NCI-H524 (cell line): ENCODE measurements around the gene TMEM135.

Source experiments
- DNase-seq, 2 experiments: peaks; one replicate each; lab custom pipeline; 2025; lab: John Stamatoyannopoulos, UW

The TMEM135 gene

GRCh38 chr11:87301785-87302540 lies 264.2 kb downstream of the TMEM135 start:
- DNase-seq = no peak

- no peak for DNase-seq
These were observed 266.7 kb downstream of the TMEM135 start for GRCh38 chr11:87304412-87304811.

- DNase-seq = no peak
These were observed 268.6 kb downstream of the TMEM135 start for GRCh38 chr11:87306262-87306851.

GRCh38 chr11:87307101-87307500 lies 269.4 kb downstream of the TMEM135 start:
- no peak for DNase-seq

- no peak for DNase-seq
These were observed 277.5 kb downstream of the TMEM135 start for GRCh38 chr11:87315229-87315628.

- no peak for DNase-seq
These were observed 278.8 kb downstream of the TMEM135 start for GRCh38 chr11:87316491-87316890.

GRCh38 chr11:87317441-87317840 lies 279.7 kb downstream of the TMEM135 start:
- no peak for DNase-seq

- DNase-seq = no peak
These were observed 282.4 kb downstream of the TMEM135 start for GRCh38 chr11:87320123-87320522.

- peak in 1 of 2 experiments; percentile 79 for DNase-seq
These were observed 284.8 kb downstream of the TMEM135 start for GRCh38 chr11:87322568-87322967.

GRCh38 chr11:87323899-87324298 lies 286.2 kb downstream of the TMEM135 start:
- no peak for DNase-seq

GRCh38 chr11:87324817-87325489 lies 287.2 kb downstream of the TMEM135 start:
- no peak for DNase-seq

- no peak for DNase-seq
These were observed 287.7 kb downstream of the TMEM135 start for GRCh38 chr11:87325490-87325872.

- no peak for DNase-seq
These were observed 288.9 kb downstream of the TMEM135 start for GRCh38 chr11:87326594-87326993.

- no peak for DNase-seq
These were observed 291.4 kb downstream of the TMEM135 start for GRCh38 chr11:87329172-87329571.

GRCh38 chr11:87330187-87330601 lies 292.5 kb downstream of the TMEM135 start:
- DNase-seq = no peak

- no peak for DNase-seq
These were observed 293.5 kb downstream of the TMEM135 start for GRCh38 chr11:87331273-87331672.

GRCh38 chr11:87338046-87338639 lies 300.4 kb downstream of the TMEM135 start:
- no peak for DNase-seq

GRCh38 chr11:87339416-87339815 lies 301.7 kb downstream of the TMEM135 start:
- no peak for DNase-seq

- no peak for DNase-seq
These were observed 309.7 kb downstream of the TMEM135 start for GRCh38 chr11:87347441-87347840.

- no peak for DNase-seq
These were observed 310.1 kb downstream of the TMEM135 start for GRCh38 chr11:87347854-87348253.

GRCh38 chr11:87351676-87352075 lies 313.9 kb downstream of the TMEM135 start:
- no peak for DNase-seq

GRCh38 chr11:87352759-87353707 lies 315.3 kb downstream of the TMEM135 start:
- peak; percentile 43 to 76 for DNase-seq
